ENCODE results near the gene HECTD1.
"Not testable (repeated sequence)": the region's sequence is repeated elsewhere in the genome, so short reads cannot be mapped to it uniquely, and the experiment has no call there.

HECTD1 gene

GRCh38 chr14:31224808-31225207, 17.2 kb upstream of the HECTD1 start:
- DNase-seq = no peak

GRCh38 chr14:31223331-31223730, 15.7 kb upstream of the HECTD1 start:
- DNase-seq = no peak

- DNase-seq = no peak
These were observed 15.2 kb upstream of the HECTD1 start for GRCh38 chr14:31222834-31223233.

- DNase-seq = no peak
These were observed 13.7 kb upstream of the HECTD1 start for GRCh38 chr14:31221266-31221665.

- DNase-seq = no peak
These were observed 11.6 kb upstream of the HECTD1 start for GRCh38 chr14:31219169-31219568.

GRCh38 chr14:31216359-31216758, 8.8 kb upstream of the HECTD1 start:
- DNase-seq = no peak

- DNase-seq = no peak
These were observed 5.3 kb upstream of the HECTD1 start for GRCh38 chr14:31212893-31213292.

- no peak for DNase-seq
These were observed 2.0 kb upstream of the HECTD1 start for GRCh38 chr14:31209605-31210004.

GRCh38 chr14:31208546-31209424, 1.2 kb upstream of the HECTD1 start:
- peak; percentile 45 for DNase-seq

GRCh38 chr14:31207287-31207754, 272 bp downstream of the HECTD1 start:
- DNase-seq = peak; percentile 91

GRCh38 chr14:31206536-31207286, 882 bp downstream of the HECTD1 start:
- peak; percentile 73 for DNase-seq

GRCh38 chr14:31205681-31206535, 1.7 kb downstream of the HECTD1 start:
- DNase-seq = no peak

- no peak for DNase-seq
These were observed 2.7 kb downstream of the HECTD1 start for GRCh38 chr14:31204593-31205534.

GRCh38 chr14:31203899-31204592, 3.5 kb downstream of the HECTD1 start:
- DNase-seq = not testable (repeated sequence)

- no peak for DNase-seq
These were observed 4.2 kb downstream of the HECTD1 start for GRCh38 chr14:31203414-31203742.

- no peak for DNase-seq
These were observed 6.5 kb downstream of the HECTD1 start for GRCh38 chr14:31201111-31201510.

GRCh38 chr14:31200702-31200990, 6.9 kb downstream of the HECTD1 start:
- DNase-seq = no peak

- DNase-seq = no peak
These were observed 9.9 kb downstream of the HECTD1 start for GRCh38 chr14:31197671-31198070.

GRCh38 chr14:31196839-31197492, 10.6 kb downstream of the HECTD1 start:
- no peak for DNase-seq

- DNase-seq = no peak
These were observed 12.9 kb downstream of the HECTD1 start for GRCh38 chr14:31194661-31195060.

- DNase-seq = no peak
These were observed 13.5 kb downstream of the HECTD1 start for GRCh38 chr14:31194095-31194494.

Measured in activated T-cell treated with anti-CD3 and anti-CD28 coated beads, Interleukin-2, amount 50 U/mL, for 1 hour (primary cell).